NB4 (cell line): ENCODE results near the gene MED13L.

Experiments
- DNase-seq: peaks from one replicate; pipeline ENCODE4 v3.0.0; 2010; ENCODE audit warnings: low read depth
- H3K4me3 ChIP-seq: one replicate; pipeline ENCODE4 v1.5.1; 2011; ENCODE audit warnings: mild to moderate bottlenecking, low read depth, low read length, moderate library complexity
- CTCF ChIP-seq: IDR thresholded peaks from one replicate; pipeline ENCODE4 v1.5.1; 2012; ENCODE audit warnings: low read depth, low read length
- MAX ChIP-seq: IDR thresholded peaks from 2 replicates; pipeline ENCODE4 v1.6.1; 2011; ENCODE audit warnings: low read depth, low read length
- MYC ChIP-seq: IDR thresholded peaks from 2 replicates; pipeline ENCODE4 v1.6.1; 2011; ENCODE audit warnings: low read depth, low read length
- POLR2A ChIP-seq: IDR thresholded peaks from 2 replicates; pipeline ENCODE4 v1.6.1; 2011; ENCODE audit warnings: mild to moderate bottlenecking; ENCODE audit not compliant: insufficient read length; ENCODE audit errors: extremely low read depth

Gene MED13L

GRCh38 chr12:115936997-115937916 is 340.2 kb downstream of the MED13L start:
- DNase-seq, result no peak
- no peak for TF ChIP-seq MYC
- no peak for TF ChIP-seq POLR2A
- no peak for TF ChIP-seq MAX
- no peak for TF ChIP-seq CTCF
- H3K4me3 ChIP-seq, result no peak overlapping the region

- no peak overlapping the region for H3K4me3 ChIP-seq
- no peak for TF ChIP-seq MAX
- no peak for TF ChIP-seq MYC
- no peak for TF ChIP-seq CTCF
- no peak for TF ChIP-seq POLR2A
- DNase-seq, result no peak
These were observed 342.6 kb downstream of the MED13L start for GRCh38 chr12:115934877-115935276.

GRCh38 chr12:115934046-115934445 is 343.4 kb downstream of the MED13L start:
- DNase-seq, result no peak
- TF ChIP-seq MYC, result no peak
- TF ChIP-seq POLR2A, result no peak
- TF ChIP-seq CTCF, result no peak
- no peak for TF ChIP-seq MAX
- no peak overlapping the region for H3K4me3 ChIP-seq

GRCh38 chr12:115932066-115932465 is 345.4 kb downstream of the MED13L start:
- no peak overlapping the region for H3K4me3 ChIP-seq
- peak; percentile 39 for DNase-seq
- no peak for TF ChIP-seq MYC
- TF ChIP-seq POLR2A, result no peak
- no peak for TF ChIP-seq CTCF
- TF ChIP-seq MAX, result peak; percentile 74

GRCh38 chr12:115930336-115930735 is 347.2 kb downstream of the MED13L start:
- no peak for TF ChIP-seq CTCF
- TF ChIP-seq MYC, result no peak
- no peak for TF ChIP-seq POLR2A
- no peak for TF ChIP-seq MAX
- H3K4me3 ChIP-seq, result no peak overlapping the region
- no peak for DNase-seq
